Muscle of back (tissue), 11 donors: Measurements from ENCODE around the gene NDEL1. TPM values are rescaled to one million over a fixed set of nuclear protein-coding genes. Genes with fewer than 3 reads are reported as not detected.

ENCODE experiments used
- DNase-seq, 3 donors: peaks; one replicate each; pipeline versions ENCODE4 v3.0.0 to v3.0.0-alpha.2; 2013
- polyA plus RNA-seq, 10 donors: library from polyadenylated mRNA; unstranded; fragments of 120-200 nt; gene quantifications; one replicate each; pipeline ENCODE4 v1.2.1, GENCODE V29; 2013; ENCODE audit not compliant: insufficient read length in 10 of 10

Gene NDEL1
- polyA plus RNA-seq, 10 donors = 41.1 to 65.0 (median 52.6) TPM

DNA sequence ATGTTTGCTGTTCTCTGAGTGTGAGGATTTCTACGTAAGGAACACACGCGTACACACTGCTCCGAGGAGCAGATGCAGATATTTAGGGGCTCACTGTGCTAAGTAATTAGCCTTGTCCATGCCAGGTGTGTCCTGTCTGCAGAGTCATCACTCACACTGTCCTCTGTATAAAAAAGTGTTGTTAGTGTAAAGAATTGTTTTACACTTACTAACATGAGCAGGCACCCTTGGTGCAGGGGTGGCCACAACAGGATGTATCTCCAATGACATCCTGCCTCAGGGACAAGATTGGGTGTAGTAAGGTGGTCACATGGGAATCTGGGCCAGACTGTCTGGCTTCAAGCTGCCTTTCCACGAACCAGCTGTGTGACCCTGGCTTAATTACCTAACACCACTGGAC is 63.9 kb downstream of the NDEL1 start:
- no peak for DNase-seq

DNA sequence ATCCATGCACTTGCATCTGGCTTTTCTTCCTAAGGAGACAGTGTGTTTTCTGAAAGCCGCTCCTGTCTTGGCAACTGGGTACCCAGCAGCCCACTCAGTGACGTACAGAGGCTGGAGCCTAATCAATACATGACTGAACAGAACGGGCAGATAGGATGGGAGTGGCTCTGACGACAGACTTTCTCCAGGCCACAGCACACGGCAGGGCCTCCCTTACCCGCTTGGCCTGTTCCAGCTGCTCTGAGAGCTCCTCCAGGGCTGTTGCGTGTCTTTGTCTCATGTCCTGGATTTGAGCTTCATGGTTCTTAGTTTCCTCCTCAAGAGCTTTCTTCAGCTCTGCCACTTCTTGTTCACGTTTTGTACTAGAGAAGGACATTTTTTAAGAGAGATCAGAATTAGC is 64.9 kb downstream of the NDEL1 start:
- DNase-seq = no peak

DNA sequence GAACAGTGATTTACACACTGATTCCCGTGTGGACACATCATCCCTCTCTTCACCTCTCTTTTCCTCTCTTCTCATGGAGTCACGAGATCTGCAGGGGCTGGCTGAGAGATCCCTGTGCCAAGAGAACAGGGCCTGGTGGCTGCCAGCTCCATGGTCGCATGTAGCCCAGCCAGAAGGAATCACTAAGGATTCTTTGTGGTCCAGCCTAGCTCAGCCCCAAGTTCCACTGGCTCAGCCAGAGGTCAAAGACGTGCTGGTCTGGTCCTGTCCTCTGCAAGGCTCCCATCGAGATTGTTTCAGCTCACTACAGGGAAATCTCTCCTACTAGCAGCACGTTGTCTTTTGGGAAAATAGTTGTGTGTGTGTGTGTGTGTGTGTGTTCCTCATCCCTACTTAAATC is 66.4 kb downstream of the NDEL1 start:
- DNase-seq = peak in 1 of 3 donors; percentile 57

DNA sequence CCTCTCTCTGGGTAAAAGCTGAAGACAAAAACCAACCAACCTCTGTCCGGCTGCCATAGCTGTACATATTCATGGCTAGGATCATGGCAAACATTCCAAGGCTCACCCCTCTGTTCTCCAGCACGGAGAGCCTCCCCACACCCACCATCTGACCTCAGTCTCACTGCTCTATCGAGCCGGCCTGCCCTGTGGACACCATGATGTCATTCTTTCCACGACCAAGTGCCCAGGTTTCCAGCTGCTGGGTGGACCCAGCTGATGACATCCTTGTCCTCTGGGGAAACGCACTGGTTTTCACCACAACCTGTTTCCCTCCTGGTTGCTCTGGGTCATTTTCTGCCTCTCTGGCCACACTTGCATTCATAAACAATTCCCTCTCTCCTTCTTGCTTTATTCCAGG is 67.7 kb downstream of the NDEL1 start:
- DNase-seq = peak; percentile 59 to 87 (median 82)

DNA sequence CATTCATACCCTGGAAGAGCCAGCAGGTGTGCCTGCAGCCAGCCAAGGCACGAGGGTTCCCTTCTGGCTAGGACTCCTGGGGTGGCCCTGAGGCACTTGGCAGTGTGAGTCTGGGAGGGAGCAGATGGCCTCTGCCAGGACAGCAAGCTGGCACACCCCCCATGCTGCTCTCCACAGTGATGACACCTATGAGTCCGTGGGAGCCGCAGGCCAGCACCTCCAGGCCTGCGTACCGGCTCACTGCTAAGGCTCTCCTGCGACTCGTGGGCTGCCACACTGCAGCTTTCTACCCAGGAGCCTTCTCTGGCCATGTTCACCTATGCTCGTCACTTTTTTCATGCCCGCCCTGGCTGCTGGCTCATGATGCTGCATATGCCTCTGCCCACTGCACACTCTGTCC is 68.1 kb downstream of the NDEL1 start:
- no peak for DNase-seq

DNA sequence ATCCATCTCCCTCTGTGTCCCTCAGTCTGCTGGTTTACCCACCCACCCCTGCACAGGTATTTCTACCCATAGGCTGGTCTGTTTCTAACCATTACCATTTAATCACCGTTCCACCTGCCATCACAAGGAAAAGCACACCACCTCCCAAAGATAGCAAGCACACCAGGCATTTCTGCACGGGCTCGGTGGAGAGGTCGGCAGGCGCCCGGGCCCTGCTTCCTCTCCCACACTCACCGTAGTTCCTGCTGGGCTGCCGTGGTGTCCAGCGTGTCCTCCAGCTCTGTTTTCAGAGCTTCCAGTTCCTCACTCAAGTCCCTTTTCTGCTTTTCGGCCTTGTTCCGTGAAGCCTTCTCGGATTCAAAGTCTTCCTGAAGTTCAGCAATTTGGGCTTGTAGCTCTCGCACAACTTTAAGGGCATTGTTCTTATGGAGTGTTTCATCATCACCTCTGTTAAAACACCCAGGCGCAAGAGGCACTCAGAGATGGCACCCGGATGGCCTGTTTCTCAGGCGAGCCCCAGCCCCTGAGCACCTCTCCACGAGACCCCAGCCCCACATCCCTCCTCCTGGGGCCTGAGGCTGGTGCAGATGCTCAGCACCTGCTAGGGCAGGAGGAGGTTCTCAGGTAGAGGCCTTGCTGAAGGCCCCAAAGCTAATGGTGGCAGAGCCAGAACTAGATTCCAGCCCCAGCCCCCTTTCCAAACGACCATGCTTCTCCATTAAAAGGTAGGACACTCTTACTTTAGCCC is 69.0 kb downstream of the NDEL1 start:
- no peak for DNase-seq

DNA sequence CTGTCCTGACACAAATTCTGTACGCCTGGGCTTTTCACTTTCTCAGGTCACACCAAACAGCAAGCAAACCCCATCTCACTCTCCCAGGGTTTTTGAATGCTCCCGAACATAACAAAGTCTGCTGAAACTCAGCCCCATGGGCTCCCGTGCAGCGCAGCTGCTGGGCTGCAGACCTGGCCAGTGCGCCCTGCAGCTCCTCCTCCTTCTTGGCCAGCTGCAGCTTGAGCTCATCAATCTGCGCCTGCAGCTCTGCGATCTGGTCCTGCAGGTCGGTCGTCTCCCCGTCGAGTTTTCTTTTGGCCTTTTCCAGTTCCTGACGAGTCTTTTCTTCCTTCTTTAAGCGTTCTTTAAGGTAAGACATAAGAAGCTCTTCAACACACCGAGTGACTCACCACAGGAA is 70.5 kb downstream of the NDEL1 start:
- peak; percentile 48 to 90 (median 80) for DNase-seq

DNA sequence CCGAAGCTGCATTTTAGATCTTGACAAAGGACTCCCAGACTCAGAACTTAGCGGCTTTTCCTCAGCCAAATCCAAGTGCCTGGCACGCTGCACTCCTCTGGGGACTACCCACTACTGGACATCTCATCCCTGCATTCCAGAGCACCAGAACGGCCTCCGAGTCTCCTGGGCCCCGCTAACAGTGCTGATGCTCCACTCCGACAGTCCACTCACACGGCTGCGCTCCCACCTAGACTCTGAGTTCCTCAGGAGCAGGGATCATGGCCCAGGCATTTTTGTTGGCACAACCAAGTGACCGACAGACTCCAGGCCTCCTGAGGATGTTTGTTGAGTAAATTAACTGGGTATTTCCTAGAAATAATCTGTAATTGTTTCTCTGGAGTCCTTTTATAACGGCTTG is 79.1 kb downstream of the NDEL1 start:
- DNase-seq = no peak

Other genes starting within 250 kb of the NDEL1 start
- 1 to 10 TPM; 3.1 to 4.7 (median 3.8) TPM for gene BORCS6, start 245.7 kb upstream of the NDEL1 start, polyA plus RNA-seq
- 10 to 100 TPM; 12.5 to 25.0 (median 17.2) TPM for gene AURKB, start 225.3 kb upstream of the NDEL1 start, polyA plus RNA-seq
- gene CTC1, start 187.8 kb upstream of the NDEL1 start, polyA plus RNA-seq = 10 to 100 TPM in 8 of 10 donors, 1 to 10 TPM in 2; 7.4 to 18.0 (median 12.0) TPM
- 10 to 100 TPM; 17.6 to 29.8 (median 23.1) TPM for gene PFAS, start 186.6 kb upstream of the NDEL1 start, polyA plus RNA-seq
- 10 to 100 TPM; 17.3 to 23.4 (median 20.8) TPM for gene RANGRF, start 147.2 kb upstream of the NDEL1 start, polyA plus RNA-seq
- 1 to 10 TPM; 1.0 to 4.3 (median 1.8) TPM for gene SLC25A35, start 140.5 kb upstream of the NDEL1 start, polyA plus RNA-seq
- gene ARHGEF15, start 125.6 kb upstream of the NDEL1 start, polyA plus RNA-seq = 10 to 100 TPM in 9 of 10 donors, 1 to 10 TPM in 1; 9.7 to 21.9 (median 12.1) TPM
- under 1 TPM in 1 of 10 donors, not detected in 9; 0.29 TPM for gene ODF4, start 96.0 kb upstream of the NDEL1 start, polyA plus RNA-seq
- 1,000 to 10,000 TPM; 3,217 to 3,967 (median 3,406) TPM for gene RPL26, start 52.7 kb upstream of the NDEL1 start, polyA plus RNA-seq
- under 1 TPM in 5 of 10 donors, not detected in 5; 0.07 to 0.12 (median 0.08) TPM for gene RNF222, start 38.1 kb upstream of the NDEL1 start, polyA plus RNA-seq
- 100 to 1,000 TPM in 1 of 10 donors, 10 to 100 TPM in 9; 60.3 to 112 (median 71.4) TPM for gene MYH10, start 194.8 kb downstream of the NDEL1 start, polyA plus RNA-seq